MM.1S (cell line): ENCODE data around the gene PFKFB4.

ENCODE experiments used
- EZH2 ChIP-seq: fragments of 300-600 bp; sonication (generic); optimal IDR thresholded peaks from 2 replicates; pipeline ENCODE3; 2017; ENCODE audit warnings: low read depth, mild to moderate bottlenecking, antibody characterized with exemption, low read length, mixed read lengths
- EZH2phosphoT487 ChIP-seq: fragments of 300-600 bp; sonication (generic); IDR thresholded peaks from 2 replicates; pipeline ENCODE4 v1.6.1; 2018; ENCODE audit warnings: antibody characterized with exemption, low read length
- TF ChIP-seq, protein P1 (sequence below): fragments of 300-600 bp; sonication (generic); IDR thresholded peaks from 2 replicates; pipeline ENCODE4 v1.5.1; 2016; ENCODE audit warnings: antibody characterized with exemption, low read length, mixed read lengths

- TF ChIP-seq EZH2phosphoT487 (no peak), EZH2 (no peak)
- TF ChIP-seq, protein P1, sequence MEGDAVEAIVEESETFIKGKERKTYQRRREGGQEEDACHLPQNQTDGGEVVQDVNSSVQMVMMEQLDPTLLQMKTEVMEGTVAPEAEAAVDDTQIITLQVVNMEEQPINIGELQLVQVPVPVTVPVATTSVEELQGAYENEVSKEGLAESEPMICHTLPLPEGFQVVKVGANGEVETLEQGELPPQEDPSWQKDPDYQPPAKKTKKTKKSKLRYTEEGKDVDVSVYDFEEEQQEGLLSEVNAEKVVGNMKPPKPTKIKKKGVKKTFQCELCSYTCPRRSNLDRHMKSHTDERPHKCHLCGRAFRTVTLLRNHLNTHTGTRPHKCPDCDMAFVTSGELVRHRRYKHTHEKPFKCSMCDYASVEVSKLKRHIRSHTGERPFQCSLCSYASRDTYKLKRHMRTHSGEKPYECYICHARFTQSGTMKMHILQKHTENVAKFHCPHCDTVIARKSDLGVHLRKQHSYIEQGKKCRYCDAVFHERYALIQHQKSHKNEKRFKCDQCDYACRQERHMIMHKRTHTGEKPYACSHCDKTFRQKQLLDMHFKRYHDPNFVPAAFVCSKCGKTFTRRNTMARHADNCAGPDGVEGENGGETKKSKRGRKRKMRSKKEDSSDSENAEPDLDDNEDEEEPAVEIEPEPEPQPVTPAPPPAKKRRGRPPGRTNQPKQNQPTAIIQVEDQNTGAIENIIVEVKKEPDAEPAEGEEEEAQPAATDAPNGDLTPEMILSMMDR: no peak
Observed at GRCh38 chr3:48505968-48506504, 50.6 kb downstream of the PFKFB4 start.
